Ecto neural progenitor cell (in vitro differentiated cells): ENCODE results near the gene SPSB1.
"Not testable (repeated sequence)": the region's sequence is repeated elsewhere in the genome, so short reads cannot be mapped to it uniquely, and the experiment has no call there.

Experiments used
- DNase-seq: peaks from one replicate; pipeline ENCODE4 v3.0.0-alpha.2; 2018; ENCODE audit warnings: low spot score

Gene SPSB1

GRCh38 chr1:9279172-9279840, 13.4 kb upstream of the SPSB1 start:
- no peak for DNase-seq

GRCh38 chr1:9280015-9280860, 12.5 kb upstream of the SPSB1 start:
- no peak for DNase-seq

GRCh38 chr1:9281071-9281827, 11.4 kb upstream of the SPSB1 start:
- DNase-seq, result no peak

- no peak for DNase-seq
These were observed 10.6 kb upstream of the SPSB1 start for GRCh38 chr1:9281908-9282695.

GRCh38 chr1:9282696-9282955, 10.1 kb upstream of the SPSB1 start:
- no peak for DNase-seq

GRCh38 chr1:9284061-9284460, 8.6 kb upstream of the SPSB1 start:
- DNase-seq, result no peak

GRCh38 chr1:9286556-9286955, 6.1 kb upstream of the SPSB1 start:
- no peak for DNase-seq

GRCh38 chr1:9289090-9289534, 3.6 kb upstream of the SPSB1 start:
- DNase-seq, result no peak

GRCh38 chr1:9289711-9290485, 2.8 kb upstream of the SPSB1 start:
- no peak for DNase-seq

- no peak for DNase-seq
These were observed 757 bp upstream of the SPSB1 start for GRCh38 chr1:9291914-9292360.

GRCh38 chr1:9293241-9293532, 493 bp downstream of the SPSB1 start:
- DNase-seq, result no peak

- peak; percentile 66 for DNase-seq
These were observed 1.1 kb downstream of the SPSB1 start for GRCh38 chr1:9293533-9294404.

- DNase-seq, result no peak
These were observed 1.7 kb downstream of the SPSB1 start for GRCh38 chr1:9294405-9294773.

GRCh38 chr1:9294910-9295636, 2.4 kb downstream of the SPSB1 start:
- DNase-seq, result no peak

GRCh38 chr1:9295884-9296283, 3.2 kb downstream of the SPSB1 start:
- no peak for DNase-seq

GRCh38 chr1:9296850-9297249, 4.2 kb downstream of the SPSB1 start:
- no peak for DNase-seq

- DNase-seq, result no peak
These were observed 5.1 kb downstream of the SPSB1 start for GRCh38 chr1:9297831-9298230.

- DNase-seq, result no peak
These were observed 5.6 kb downstream of the SPSB1 start for GRCh38 chr1:9298282-9298681.

- DNase-seq, result not testable (repeated sequence)
These were observed 7.2 kb downstream of the SPSB1 start for GRCh38 chr1:9299571-9300541.
